Right lobe of liver (tissue), 6 donors: Measurements from ENCODE around the gene TMEM222. TPM values are rescaled to one million over a fixed set of nuclear protein-coding genes. Genes with fewer than 3 reads are reported as not detected.

Source experiments
- ATAC-seq, 4 donors: fragments of 200-7000 bp; cut with Tn5 transposase; one replicate each; pipeline ENCODE4 v1.9.1; 2020; ENCODE audit warnings: mild to moderate bottlenecking in 4 of 4, moderate library complexity in 4 of 4
- DNase-seq, 3 donors: peaks; one replicate each; pipeline ENCODE4 v3.0.0-alpha.2; 2020
- H3K27ac ChIP-seq, 3 donors: fragments of 200-600 bp; one replicate each; pipeline ENCODE4 v1.8.0; 2022
- H3K27me3 ChIP-seq, 2 donors: fragments of 200-600 bp; one replicate each; pipeline ENCODE4 v1.8.0; 2022
- H3K36me3 ChIP-seq, 4 donors: fragments of 200-600 bp; sonication (generic) in 1 of 4; one replicate each; pipeline versions ENCODE4 v1.5.1 to v1.8.0; 2017 to 2022; ENCODE audit warnings: control low read depth in 1 of 4
- H3K4me1 ChIP-seq, 4 donors: fragments of 200-600 bp; sonication (generic) in 1 of 4; one replicate each; pipeline versions ENCODE4 v1.5.1 to v1.8.0; 2017 to 2022; ENCODE audit warnings: control low read depth in 1 of 4
- H3K4me3 ChIP-seq, 3 donors: fragments of 200-600 bp; one replicate each; pipeline ENCODE4 v1.8.0; 2022
- H3K9me3 ChIP-seq, 4 donors: fragments of 200-600 bp; sonication (generic) in 1 of 4; one replicate each; pipeline versions ENCODE4 v1.5.1 to v1.8.0; 2017 to 2022; ENCODE audit warnings: control low read depth in 1 of 4
- POLR2A ChIP-seq: fragments of 450-650 bp; IDR thresholded peaks from one replicate; pipeline ENCODE4 v1.6.1; 2017; ENCODE audit warnings: antibody characterized with exemption, mild to moderate bottlenecking
- WGBS: methylation state at CpG from one replicate; pipeline ENCODE4 v1.1.6; 2018; ENCODE audit warnings: low coverage, low lambda C conversion rate; ENCODE audit not compliant: insufficient coverage; ENCODE audit errors: missing lambda C conversion rate; 5-methylcytosine and 5-hydroxymethylcytosine counted together
- intact Hi-C, 2 donors: fragments of 100-400 bp; cut with DNase I; formaldehyde crosslinking; loops; one replicate each; pipeline versions ENCODE4 v1.11.2 to v1.14.1; 2022
- total RNA-seq, 6 experiments: library from RNA; depleted of rRNA in 2 of 6; stranded (reverse); fragments of >200 nt in 2 of 6; fragmentation: NEBNext Ultra II Directional in 3 of 6; extraction: Animal tissue kit (Norgen Biotek cat#: 25700) in 3 of 6; gene quantifications; one replicate each; pipeline versions ENCODE4 v1.1.0 to v1.2.4, GENCODE V29; 2016 to 2023
- TF ChIP-seq, protein P1 (sequence below), 4 donors: fragments of 200-600 bp in 3 of 4; fragments of 450-650 bp in 1 of 4; IDR thresholded peaks; one replicate each; pipeline versions ENCODE4 v1.5.1 to v1.8.0; 2016 to 2022; ENCODE audit warnings: antibody characterized with exemption in 4 of 4, mild to moderate bottlenecking in 2 of 4
- donor health status: DM: no; HTN: yes; CAD: no.
- donor health status: DM: no; HTN: no; CAD: no.
- donor health status: DM: no; HTN: no; CAD: no.
- donor health status: DM: no; HTN: yes; CAD: no.
- donor health status: DM: no; HTN: yes; CAD: no.

Gene TMEM222
- total RNA-seq, 6 experiments from 2014 or later: 15.1 to 22.6 (median 19.1) TPM

DNA sequence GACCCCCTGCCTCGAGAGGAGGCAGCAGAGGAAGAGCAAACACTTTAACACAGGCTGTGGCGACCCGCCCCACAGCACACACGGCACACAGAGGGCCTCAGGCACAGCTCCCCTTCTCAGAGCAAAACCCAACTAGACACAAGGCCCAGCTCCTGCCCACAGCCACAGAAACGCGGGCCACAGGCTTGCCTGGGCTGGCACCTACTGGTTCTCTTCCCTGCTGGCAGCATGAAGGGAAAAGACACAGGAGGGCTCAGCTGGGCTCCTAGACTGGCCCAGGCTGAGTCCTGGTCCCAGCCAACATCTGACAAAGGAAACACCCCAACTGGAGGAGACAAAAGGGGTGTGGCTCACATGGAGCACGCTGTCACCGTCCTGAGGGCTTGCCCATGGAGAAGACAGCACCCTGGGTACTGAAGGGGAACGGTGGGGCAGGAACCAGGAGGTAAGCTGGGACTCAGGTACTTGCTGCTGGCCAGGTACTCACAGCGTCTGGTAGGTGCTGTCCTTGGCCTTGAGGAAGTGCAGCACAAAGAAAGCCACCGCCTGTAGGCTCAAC is 57.7 kb downstream of the TMEM222 start:
- ATAC-seq: no peak
- Histone ChIP-seq H3K9me3 (no peaks in the 10 kb centered on the region), H3K4me3 (no peak overlapping the region), H3K27ac (no peak overlapping the region), H3K4me1 (no peaks in the 10 kb centered on the region), H3K36me3 (no peaks in the 10 kb centered on the region), H3K27me3 (no peaks in the 10 kb centered on the region)
- intact Hi-C loops: no loop called here
- no peak for DNase-seq
- 73% methylated on average over 2 of the region's 11 CpGs for WGBS
- no peak for TF ChIP-seq POLR2A
- TF ChIP-seq, protein P1, sequence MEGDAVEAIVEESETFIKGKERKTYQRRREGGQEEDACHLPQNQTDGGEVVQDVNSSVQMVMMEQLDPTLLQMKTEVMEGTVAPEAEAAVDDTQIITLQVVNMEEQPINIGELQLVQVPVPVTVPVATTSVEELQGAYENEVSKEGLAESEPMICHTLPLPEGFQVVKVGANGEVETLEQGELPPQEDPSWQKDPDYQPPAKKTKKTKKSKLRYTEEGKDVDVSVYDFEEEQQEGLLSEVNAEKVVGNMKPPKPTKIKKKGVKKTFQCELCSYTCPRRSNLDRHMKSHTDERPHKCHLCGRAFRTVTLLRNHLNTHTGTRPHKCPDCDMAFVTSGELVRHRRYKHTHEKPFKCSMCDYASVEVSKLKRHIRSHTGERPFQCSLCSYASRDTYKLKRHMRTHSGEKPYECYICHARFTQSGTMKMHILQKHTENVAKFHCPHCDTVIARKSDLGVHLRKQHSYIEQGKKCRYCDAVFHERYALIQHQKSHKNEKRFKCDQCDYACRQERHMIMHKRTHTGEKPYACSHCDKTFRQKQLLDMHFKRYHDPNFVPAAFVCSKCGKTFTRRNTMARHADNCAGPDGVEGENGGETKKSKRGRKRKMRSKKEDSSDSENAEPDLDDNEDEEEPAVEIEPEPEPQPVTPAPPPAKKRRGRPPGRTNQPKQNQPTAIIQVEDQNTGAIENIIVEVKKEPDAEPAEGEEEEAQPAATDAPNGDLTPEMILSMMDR (IDR thresholded peaks at IDR 0.05): no peak

DNA sequence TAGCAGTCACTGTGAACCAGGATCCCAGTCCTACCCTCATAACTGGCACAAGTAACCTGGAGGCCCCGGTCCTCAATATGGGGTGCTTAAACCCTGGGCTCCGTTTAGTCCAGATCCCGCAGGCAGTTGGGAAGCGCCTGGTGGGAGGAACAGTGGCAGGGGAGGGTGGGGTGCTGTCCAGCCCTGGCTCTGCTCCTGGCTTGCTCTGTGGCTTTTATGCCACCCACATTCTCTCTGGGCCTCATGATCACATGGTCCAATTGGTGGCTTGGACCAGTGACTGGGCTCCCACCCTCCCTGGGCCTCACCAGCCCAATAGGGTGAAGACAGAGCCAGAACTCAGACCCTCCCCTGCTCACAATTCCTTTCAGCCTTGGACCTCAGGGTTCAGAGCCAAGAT is 58.3 kb downstream of the TMEM222 start:
- intact Hi-C loops: no loop called here
- no peaks in the 10 kb centered on the region for H3K27me3 ChIP-seq
- H3K9me3 ChIP-seq: no peaks in the 10 kb centered on the region
- WGBS: no CpG with 5 or more reads among the region's 4 CpGs
- no peak overlapping the region for H3K27ac ChIP-seq
- no peaks in the 10 kb centered on the region for H3K36me3 ChIP-seq
- no peak overlapping the region for H3K4me3 ChIP-seq
- H3K4me1 ChIP-seq: no peaks in the 10 kb centered on the region
- no peak for DNase-seq
- ATAC-seq: no peak
- no peak for TF ChIP-seq POLR2A
- TF ChIP-seq, protein P1 (IDR thresholded peaks at IDR 0.05): no peak

DNA sequence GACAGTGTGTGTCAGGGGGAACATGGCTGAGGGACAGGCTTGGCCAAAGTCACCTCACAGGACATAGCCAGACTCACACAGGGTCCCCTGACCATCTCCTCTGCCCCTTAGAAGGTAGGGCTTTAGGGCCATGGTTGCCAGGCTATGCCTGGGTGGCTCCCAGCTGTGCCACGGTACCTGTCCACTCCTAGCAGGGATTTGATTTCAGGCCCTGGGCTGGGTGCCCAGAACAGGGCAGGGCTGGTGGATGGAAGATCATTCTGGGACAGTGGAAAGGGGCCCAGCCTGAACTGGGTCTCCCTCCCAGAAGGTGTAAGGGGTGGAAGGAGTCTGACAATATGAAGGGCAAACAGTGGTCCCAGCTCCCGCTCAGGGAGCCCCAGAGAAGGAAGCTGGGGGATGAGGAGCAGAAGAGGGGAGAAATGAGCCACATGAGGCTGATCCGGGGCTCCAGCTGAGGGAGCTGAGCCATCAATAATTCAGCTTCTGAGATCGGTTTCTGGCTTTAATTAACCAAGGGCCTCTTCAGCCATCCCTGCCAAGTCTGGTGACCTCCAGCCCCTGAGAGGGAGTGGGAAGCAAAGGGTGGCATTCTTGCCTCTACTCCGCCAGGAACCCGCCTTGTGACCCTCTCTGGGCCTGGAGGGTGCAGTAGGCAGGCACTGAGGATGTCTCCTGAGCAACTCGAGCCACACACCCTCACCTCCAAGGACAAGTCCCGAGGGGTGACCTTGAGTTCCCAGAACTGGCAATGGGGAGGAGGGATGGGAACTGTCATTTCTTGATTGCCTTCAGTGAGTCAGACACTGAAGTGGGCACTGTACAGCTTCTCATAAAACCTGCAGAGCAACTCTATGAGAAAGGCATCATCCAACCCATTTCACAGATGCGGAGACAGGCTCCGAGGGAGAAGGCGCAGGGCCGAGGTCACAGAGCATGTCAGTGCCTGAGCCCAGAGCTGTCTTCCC is 59.1 kb downstream of the TMEM222 start:
- ATAC-seq (peak in 1 of 4 donors; percentile 21), DNase-seq (no peak)
- Histone ChIP-seq H3K36me3 (no peaks in the 10 kb centered on the region), H3K9me3 (no peaks in the 10 kb centered on the region), H3K4me1 (no peaks in the 10 kb centered on the region), H3K4me3 (no peak overlapping the region), H3K27ac (no peak overlapping the region), H3K27me3 (no peaks in the 10 kb centered on the region)
- TF ChIP-seq, protein P1 (IDR thresholded peaks at IDR 0.05): no peak
- no peak for TF ChIP-seq POLR2A
- intact Hi-C loops: no loop called here
- WGBS: 70% methylated on average over 2 of the region's 12 CpGs

DNA sequence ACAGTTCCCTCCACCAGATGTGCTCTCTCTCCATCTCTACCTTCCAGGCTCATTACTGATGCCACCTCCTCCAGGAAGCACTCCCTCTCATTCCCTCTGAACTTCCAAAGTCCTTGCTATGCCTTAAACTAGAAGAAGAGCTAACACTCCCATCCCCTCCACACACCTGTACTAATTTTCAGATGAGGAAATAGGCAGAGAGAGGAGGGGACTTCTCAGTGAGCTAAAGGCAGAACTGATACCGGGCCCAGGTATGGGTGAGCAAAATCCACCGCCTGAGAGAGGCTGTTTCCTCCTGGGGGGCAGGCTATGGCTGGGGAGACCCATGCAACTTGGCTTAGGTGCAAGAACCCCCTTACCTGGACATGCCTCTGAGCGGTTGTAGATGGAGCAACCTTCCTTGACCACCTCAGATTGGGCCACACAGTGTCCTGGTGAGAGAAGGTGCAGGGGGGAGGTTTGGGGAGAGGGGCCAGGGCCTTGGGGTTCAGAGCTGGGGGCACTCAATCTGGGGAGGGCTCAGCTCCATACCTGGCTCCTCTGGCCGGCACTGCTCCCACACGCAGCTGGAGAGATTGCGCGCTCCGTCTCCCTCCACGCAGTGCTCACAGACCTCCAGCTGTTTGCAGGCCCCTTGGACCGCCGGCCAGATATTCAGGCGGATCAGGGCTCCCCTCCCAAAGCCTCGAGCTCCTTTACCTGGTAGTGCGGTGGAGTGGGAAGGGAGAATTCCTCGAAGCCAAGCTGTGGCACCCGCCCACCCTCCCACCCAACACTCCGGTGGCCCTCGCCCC is 60.2 kb downstream of the TMEM222 start:
- intact Hi-C loops: no loop called here
- ATAC-seq (no peak), DNase-seq (no peak)
- Histone ChIP-seq H3K36me3 (no peaks in the 10 kb centered on the region), H3K9me3 (no peaks in the 10 kb centered on the region), H3K27ac (no peak overlapping the region), H3K27me3 (no peaks in the 10 kb centered on the region), H3K4me1 (no peaks in the 10 kb centered on the region), H3K4me3 (no peak overlapping the region)
- TF ChIP-seq, protein P1 (IDR thresholded peaks at IDR 0.05): no peak
- no peak for TF ChIP-seq POLR2A
- 70% methylated on average over 7 of the region's 18 CpGs for WGBS
